WTC11 (cell line): ENCODE results near the gene NSD1. TPM values are rescaled to one million over a fixed set of nuclear protein-coding genes. Genes with fewer than 3 reads are reported as not detected.

ENCODE experiments used
- CREB1 ChIP-seq: sonication (generic); formaldehyde crosslinking; IDR thresholded peaks from 2 replicates; pipeline ENCODE4 v1.8.0; 2023; ENCODE audit warnings: mild to moderate bottlenecking, missing genetic modification reagents
- E2F5 ChIP-seq: sonication (generic); formaldehyde crosslinking; IDR thresholded peaks from 2 replicates; pipeline ENCODE4 v1.8.1; 2022; ENCODE audit warnings: mild to moderate bottlenecking, moderate library complexity, missing genetic modification reagents
- GRHL2 ChIP-seq: fragments of 250-450 bp; sonication (Bioruptor Pico); IDR thresholded peaks from 2 replicates; pipeline ENCODE4 v1.8.0; 2022; ENCODE audit warnings: mild to moderate bottlenecking, moderate library complexity; ENCODE audit not compliant: insufficient replicate concordance, severe bottlenecking
- OVOL2 ChIP-seq: fragments of 250-450 bp; sonication (Bioruptor Pico); IDR thresholded peaks from 2 replicates; pipeline ENCODE4 v1.9.0; 2021; ENCODE audit warnings: mild to moderate bottlenecking, borderline replicate concordance
- SP1 ChIP-seq: sonication (generic); formaldehyde crosslinking; conservative IDR thresholded peaks from 2 replicates; pipeline ENCODE4 v1.8.1; 2022; ENCODE audit warnings: missing genetic modification reagents
- total RNA-seq: library from RNA; stranded (reverse); gene quantifications from 3 replicates; pipeline ENCODE4 v1.2.3, GENCODE V29; 2021

The NSD1 gene
- total RNA-seq, 1 experiment from 2014 or later, result 148 TPM

- TF ChIP-seq E2F5 (no peak), CREB1 (CRISPR knock-in tag) (no peak), OVOL2 (CRISPR knock-in tag) (no peak), SP1 (CRISPR knock-in tag) (no peak), GRHL2 (CRISPR knock-in tag) (no peak)
Observed at GRCh38 chr5:177349762-177350161, 216.2 kb downstream of the NSD1 start (continued).

Other genes with a start within 250 kb of the NSD1 start
- 0.17 to 0.18 TPM in 2 of 3 replicates, not detected in the other for gene HK3, start 234.4 kb upstream of the NSD1 start, total RNA-seq
- gene UIMC1, start 127.0 kb upstream of the NSD1 start, total RNA-seq, result 44.4 to 48.0 TPM (median 46.1 TPM) in 3 replicates
- gene ZNF346, start 111.1 kb upstream of the NSD1 start, total RNA-seq, result 18.4 to 25.4 TPM (median 19.4 TPM) in 3 replicates
- gene FGFR4, start 46.9 kb upstream of the NSD1 start, total RNA-seq, result 108 to 122 TPM (median 111 TPM) in 3 replicates
- 37.0 to 40.2 TPM (median 38.0 TPM) in 3 replicates for gene RAB24, start 169.9 kb downstream of the NSD1 start, total RNA-seq
- gene PRELID1, start 170.0 kb downstream of the NSD1 start, total RNA-seq, result 235 to 273 TPM (median 245 TPM) in 3 replicates
- 16.9 to 25.7 TPM (median 18.8 TPM) in 3 replicates for gene MXD3, start 178.1 kb downstream of the NSD1 start, total RNA-seq
- gene LMAN2, start 217.9 kb downstream of the NSD1 start, total RNA-seq, result 141 to 162 TPM (median 147 TPM) in 3 replicates
- gene RGS14, start 224.2 kb downstream of the NSD1 start, total RNA-seq, result 60.4 to 74.6 TPM (median 64.6 TPM) in 3 replicates